Neural crest cell (in vitro differentiated cells): Measurements from ENCODE around the gene QPRT. TPM values are rescaled to one million over a fixed set of nuclear protein-coding genes. Genes with fewer than 3 reads are reported as not detected.
"Not testable (repeated sequence)": the region's sequence is repeated elsewhere in the genome, so short reads cannot be mapped to it uniquely, and the experiment has no call there.

Experiments
- DNase-seq: peaks from one replicate; pipeline ENCODE4 v3.0.0; 2021; ENCODE audit warnings: low read depth, mixed read lengths, low spot score
- H3K27ac Mint-ChIP-seq: one replicate; pipeline ENCODE4 v1.8.0; 2021; ENCODE audit warnings: mild to moderate bottlenecking, mixed read lengths; ENCODE audit not compliant: unreplicated experiment
- H3K27me3 Mint-ChIP-seq: 2 replicates; pipeline ENCODE4 v1.8.0; 2021; ENCODE audit warnings: low read depth, mild to moderate bottlenecking, mixed read lengths
- H3K36me3 Mint-ChIP-seq: 2 replicates; pipeline ENCODE4 v1.8.0; 2021; ENCODE audit warnings: low read depth, mild to moderate bottlenecking, mixed read lengths
- H3K4me1 Mint-ChIP-seq: 2 replicates; pipeline ENCODE4 v1.8.0; 2021; ENCODE audit warnings: mixed read lengths
- H3K4me3 Mint-ChIP-seq: one replicate; pipeline ENCODE4 v1.8.0; 2021; ENCODE audit warnings: mild to moderate bottlenecking, mixed read lengths
- H3K9me3 Mint-ChIP-seq: 2 replicates; pipeline ENCODE4 v1.8.0; 2021; ENCODE audit warnings: mixed read lengths
- total RNA-seq: library from RNA; stranded (reverse); gene quantifications from 2 replicates; pipeline ENCODE4 v1.2.1, GENCODE V29; 2021
- TF ChIP-seq, protein P1 (sequence below): fragments of 200-600 bp; sonication (generic); conservative IDR thresholded peaks from 2 replicates; pipeline ENCODE4 v1.5.0; 2021; ENCODE audit warnings: antibody characterized with exemption, mild to moderate bottlenecking

The QPRT gene
- total RNA-seq, 1 donor from 2014 or later = 77.3 TPM

DNA sequence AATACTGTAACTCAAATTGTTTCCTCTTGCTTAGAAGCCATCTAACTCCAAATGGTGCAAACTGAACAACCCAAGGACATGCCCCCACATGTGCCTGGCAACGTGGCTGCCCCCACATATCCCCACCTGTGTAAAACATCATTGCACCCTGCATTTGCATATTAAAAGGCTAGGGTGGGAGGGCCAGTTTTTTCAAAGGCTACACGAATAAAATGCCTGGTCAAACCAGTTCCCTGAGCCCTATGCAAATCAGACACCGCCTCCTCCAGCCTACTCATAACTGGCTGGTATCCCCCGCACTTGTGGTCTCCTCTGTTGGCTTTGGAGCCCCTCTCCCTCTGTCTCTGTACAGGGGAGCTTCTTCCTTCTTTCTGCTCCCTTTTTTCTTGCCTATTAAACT, 40.1 kb downstream of the QPRT start:
- no peaks in the 10 kb centered on the region for H3K27me3 Mint-ChIP-seq
- H3K4me1 Mint-ChIP-seq = peaks cover 11% of the 10 kb centered on the region
- no peaks in the 10 kb centered on the region for H3K9me3 Mint-ChIP-seq
- H3K36me3 Mint-ChIP-seq = no peaks in the 10 kb centered on the region
- no peak overlapping the region for H3K4me3 Mint-ChIP-seq
- no peak overlapping the region for H3K27ac Mint-ChIP-seq
- DNase-seq = no peak
- TF ChIP-seq, protein P1, sequence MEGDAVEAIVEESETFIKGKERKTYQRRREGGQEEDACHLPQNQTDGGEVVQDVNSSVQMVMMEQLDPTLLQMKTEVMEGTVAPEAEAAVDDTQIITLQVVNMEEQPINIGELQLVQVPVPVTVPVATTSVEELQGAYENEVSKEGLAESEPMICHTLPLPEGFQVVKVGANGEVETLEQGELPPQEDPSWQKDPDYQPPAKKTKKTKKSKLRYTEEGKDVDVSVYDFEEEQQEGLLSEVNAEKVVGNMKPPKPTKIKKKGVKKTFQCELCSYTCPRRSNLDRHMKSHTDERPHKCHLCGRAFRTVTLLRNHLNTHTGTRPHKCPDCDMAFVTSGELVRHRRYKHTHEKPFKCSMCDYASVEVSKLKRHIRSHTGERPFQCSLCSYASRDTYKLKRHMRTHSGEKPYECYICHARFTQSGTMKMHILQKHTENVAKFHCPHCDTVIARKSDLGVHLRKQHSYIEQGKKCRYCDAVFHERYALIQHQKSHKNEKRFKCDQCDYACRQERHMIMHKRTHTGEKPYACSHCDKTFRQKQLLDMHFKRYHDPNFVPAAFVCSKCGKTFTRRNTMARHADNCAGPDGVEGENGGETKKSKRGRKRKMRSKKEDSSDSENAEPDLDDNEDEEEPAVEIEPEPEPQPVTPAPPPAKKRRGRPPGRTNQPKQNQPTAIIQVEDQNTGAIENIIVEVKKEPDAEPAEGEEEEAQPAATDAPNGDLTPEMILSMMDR = no peak

DNA sequence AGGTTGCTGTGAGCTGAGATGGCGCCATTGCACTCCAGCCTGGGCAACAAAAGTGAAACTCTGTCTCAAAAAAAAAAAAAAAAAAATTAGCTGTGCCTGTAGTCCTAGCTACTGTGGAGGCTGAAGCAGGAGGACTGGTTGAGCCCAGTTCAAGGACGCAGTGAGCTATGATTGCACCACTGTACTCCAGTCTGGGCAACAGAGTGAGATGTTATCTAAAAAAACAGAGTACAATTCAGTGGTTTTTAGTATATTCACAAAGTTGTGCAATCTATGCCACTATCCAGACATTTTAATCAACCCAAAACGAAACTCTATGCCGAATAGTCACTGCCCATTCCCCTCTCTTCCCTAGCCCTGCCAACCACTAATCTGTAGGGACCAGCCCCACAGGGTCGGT, 41.7 kb downstream of the QPRT start:
- Mint-ChIP-seq H3K27ac (peak overlapping the region; percentile 62), H3K27me3 (no peaks in the 10 kb centered on the region), H3K4me3 (no peak overlapping the region), H3K4me1 (peaks cover 11% of the 10 kb centered on the region), H3K9me3 (no peaks in the 10 kb centered on the region), H3K36me3 (no peaks in the 10 kb centered on the region)
- DNase-seq = no peak
- TF ChIP-seq, protein P1 = no peak

DNA sequence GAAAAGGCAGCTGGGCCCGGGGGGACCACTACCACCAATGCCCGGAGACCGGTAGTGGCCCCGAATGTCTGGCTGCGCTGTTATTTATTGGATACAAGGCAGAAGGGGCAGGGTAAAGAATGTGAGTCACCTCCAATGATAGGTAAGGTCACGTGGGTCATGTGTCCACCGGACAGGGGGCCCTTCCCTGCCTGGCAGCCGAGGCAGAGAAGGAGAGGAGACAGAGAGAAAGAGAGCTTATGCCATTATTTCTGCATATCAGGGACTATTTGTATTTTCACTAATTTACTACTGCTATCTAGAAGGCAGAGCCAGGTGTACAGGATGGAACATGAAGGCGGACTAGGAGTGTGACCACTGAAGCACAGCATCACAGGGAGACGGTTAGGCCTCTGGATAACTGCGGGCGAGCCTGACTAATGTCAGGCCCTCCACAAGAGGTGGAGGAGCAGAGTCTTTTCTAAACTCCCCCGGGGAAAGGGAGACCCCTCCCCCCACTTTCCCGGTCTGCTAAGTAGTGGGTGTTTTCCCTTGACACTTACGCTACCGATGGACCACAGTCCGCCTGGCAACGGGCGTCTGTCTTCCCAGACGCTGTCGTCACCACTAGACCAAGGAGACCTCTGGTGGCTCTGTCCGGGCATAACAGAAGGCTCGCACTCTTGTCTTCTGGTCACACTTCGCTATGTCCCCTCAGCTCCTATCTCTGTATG, 42.3 kb downstream of the QPRT start:
- TF ChIP-seq, protein P1 = peak; percentile 66
- not testable (repeated sequence) for H3K4me3 Mint-ChIP-seq, H3K9me3 Mint-ChIP-seq, H3K27me3 Mint-ChIP-seq, H3K36me3 Mint-ChIP-seq
- Mint-ChIP-seq H3K27ac (peak overlapping the region; percentile 62), H3K4me1 (peaks cover 11% of the 10 kb centered on the region)
- DNase-seq = peak; percentile 60

DNA sequence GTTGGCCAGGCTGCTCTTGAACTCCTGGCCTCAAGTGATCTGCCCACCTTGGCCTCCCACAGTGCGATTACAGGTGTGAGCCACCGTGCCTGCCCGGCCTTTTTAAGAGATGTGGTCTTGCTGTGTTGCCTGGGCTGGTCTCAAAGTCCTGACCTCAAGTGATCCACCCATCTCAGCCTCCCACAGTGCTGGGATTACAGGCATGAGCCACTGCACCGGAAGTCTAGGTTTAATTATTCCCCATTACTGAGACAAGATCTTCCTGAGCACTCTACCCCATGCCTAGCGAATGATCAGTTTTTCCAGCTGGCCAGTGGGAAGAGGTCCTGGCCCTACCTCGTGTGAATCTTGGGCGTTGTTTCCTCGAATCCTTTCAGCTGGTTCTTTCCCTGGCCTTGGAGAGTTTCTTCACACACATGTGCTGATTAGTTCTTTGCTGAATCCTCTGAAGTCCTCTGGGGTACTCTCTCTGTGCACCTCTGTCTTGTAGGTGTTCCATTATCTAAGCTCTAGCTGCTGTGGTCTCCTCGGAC, 47.9 kb downstream of the QPRT start:
- Mint-ChIP-seq H3K27me3 (peaks cover 2% of the 10 kb centered on the region), H3K4me3 (no peak overlapping the region), H3K4me1 (peaks cover 4% of the 10 kb centered on the region), H3K27ac (no peak overlapping the region), H3K36me3 (no peaks in the 10 kb centered on the region), H3K9me3 (no peaks in the 10 kb centered on the region)
- TF ChIP-seq, protein P1 = no peak
- DNase-seq = no peak

DNA sequence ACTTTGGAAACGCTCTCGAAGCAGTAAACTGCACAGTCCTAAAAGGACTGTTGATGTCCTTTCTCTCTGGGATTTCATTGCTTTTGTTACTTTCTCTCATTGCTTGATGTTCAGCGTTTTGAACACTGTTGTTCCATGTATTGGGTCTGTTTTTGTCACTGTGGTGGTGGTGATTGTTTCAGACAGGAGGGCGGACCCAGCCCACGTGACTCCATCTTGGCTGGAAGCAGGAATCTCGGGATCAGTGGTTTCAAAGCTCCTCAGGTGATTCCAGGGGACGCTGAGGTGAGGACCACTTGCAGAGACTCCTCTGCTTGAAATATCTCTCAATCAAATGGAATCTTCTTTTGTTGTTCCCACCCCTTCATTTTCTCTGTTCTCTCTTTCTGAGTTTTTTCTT, 48.5 kb downstream of the QPRT start:
- Mint-ChIP-seq H3K27ac (no peak overlapping the region), H3K4me1 (peaks cover 4% of the 10 kb centered on the region), H3K4me3 (no peak overlapping the region), H3K9me3 (no peaks in the 10 kb centered on the region), H3K36me3 (no peaks in the 10 kb centered on the region), H3K27me3 (peaks cover 2% of the 10 kb centered on the region)
- TF ChIP-seq, protein P1 = no peak
- DNase-seq = no peak
